A549 treated with AZD2906 at 1 μM for 4 hours (cell line): ENCODE measurements around the gene HTR1B. TPM values are rescaled to one million over a fixed set of nuclear protein-coding genes. Genes with fewer than 3 reads are reported as not detected.

Experiments
- total RNA-seq: library from RNA; stranded (reverse); fragments of 200-300 nt; extraction: Qiagen RNA extraction; gene quantifications from 5 replicates; pipeline ENCODE4 v1.2.3, GENCODE V29; 2022

Gene HTR1B
- total RNA-seq = 0.12 to 0.22 TPM (median 0.21 TPM) in 5 replicates

GRCh38 chr6:77463308-77463860, at the start of gene HTR1B:
Gene HTR1B (minus strand): TSS chr6:77463491. CDS start chr6:77463403, 88 bp downstream.

Other genes starting within 250 kb of the HTR1B start
- not detected in 5 replicates for gene MEI4, start 189.5 kb upstream of the HTR1B start, total RNA-seq